Activated T-cell treated with anti-CD3 and anti-CD28 coated beads for 24 hours (primary cell): ENCODE data around the gene C16orf92.
A peak's percentile ranks its signal among the peaks of the same experiment; 100 is the strongest.

ENCODE experiments used
- DNase-seq: peaks from one replicate; pipeline ENCODE4 v3.0.0-alpha.2; 2020; ENCODE audit warnings: low read depth

Gene C16orf92

GRCh38 chr16:30060836-30061554 lies 38.0 kb downstream of the C16orf92 start:
- no peak for DNase-seq

GRCh38 chr16:30063278-30063892 lies 40.4 kb downstream of the C16orf92 start:
- no peak for DNase-seq

- peak; percentile 64 for DNase-seq
Observed at GRCh38 chr16:30063893-30064728, 41.1 kb downstream of the C16orf92 start.

GRCh38 chr16:30064729-30065101 lies 41.7 kb downstream of the C16orf92 start:
- DNase-seq: no peak

- DNase-seq: peak; percentile 95
Observed at GRCh38 chr16:30065102-30065942, 42.3 kb downstream of the C16orf92 start, which contains the start of gene ALDOA. Gene ALDOA, plus strand, starts transcription at chr16:30065760. Its CDS starts 1,138 bp downstream, at chr16:30066898.

- DNase-seq: peak; percentile 21
Observed at GRCh38 chr16:30065943-30066760, 43.2 kb downstream of the C16orf92 start.

DNA sequence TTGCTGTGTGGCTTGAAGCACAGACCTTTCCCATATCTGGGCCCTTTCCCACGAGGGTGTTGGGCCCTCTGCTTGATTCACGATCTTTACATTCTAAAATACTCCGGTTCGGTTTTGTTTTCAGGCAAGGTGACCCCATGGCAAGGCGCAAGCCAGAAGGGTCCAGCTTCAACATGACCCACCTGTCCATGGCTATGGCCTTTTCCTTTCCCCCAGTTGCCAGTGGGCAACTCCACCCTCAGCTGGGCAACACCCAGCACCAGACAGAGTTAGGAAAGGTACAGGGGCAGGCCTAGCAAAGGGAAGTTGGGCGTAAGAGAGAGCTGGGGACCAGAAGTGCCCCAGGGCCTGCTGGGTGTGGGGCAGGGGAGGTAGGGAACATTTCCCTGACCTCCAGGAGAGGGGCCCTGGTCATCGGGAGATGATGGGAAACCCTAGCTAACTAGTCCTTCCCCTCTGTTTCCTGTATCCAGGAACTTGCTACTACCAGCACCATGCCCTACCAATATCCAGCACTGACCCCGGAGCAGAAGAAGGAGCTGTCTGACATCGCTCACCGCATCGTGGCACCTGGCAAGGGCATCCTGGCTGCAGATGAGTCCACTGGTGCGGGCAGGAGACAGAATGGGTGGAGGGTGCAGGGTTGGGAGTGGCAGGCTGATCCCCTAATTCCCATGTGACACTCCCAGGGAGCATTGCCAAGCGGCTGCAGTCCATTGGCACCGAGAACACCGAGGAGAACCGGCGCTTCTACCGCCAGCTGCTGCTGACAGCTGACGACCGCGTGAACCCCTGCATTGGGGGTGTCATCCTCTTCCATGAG lies 44.0 kb downstream of the C16orf92 start:
- no peak for DNase-seq

GRCh38 chr16:30067584-30067916 lies 44.6 kb downstream of the C16orf92 start:
- no peak for DNase-seq

- DNase-seq: no peak
Observed at GRCh38 chr16:30068333-30068732, 45.3 kb downstream of the C16orf92 start.

GRCh38 chr16:30068750-30069610 lies 46.0 kb downstream of the C16orf92 start:
- DNase-seq: peak; percentile 25

DNA sequence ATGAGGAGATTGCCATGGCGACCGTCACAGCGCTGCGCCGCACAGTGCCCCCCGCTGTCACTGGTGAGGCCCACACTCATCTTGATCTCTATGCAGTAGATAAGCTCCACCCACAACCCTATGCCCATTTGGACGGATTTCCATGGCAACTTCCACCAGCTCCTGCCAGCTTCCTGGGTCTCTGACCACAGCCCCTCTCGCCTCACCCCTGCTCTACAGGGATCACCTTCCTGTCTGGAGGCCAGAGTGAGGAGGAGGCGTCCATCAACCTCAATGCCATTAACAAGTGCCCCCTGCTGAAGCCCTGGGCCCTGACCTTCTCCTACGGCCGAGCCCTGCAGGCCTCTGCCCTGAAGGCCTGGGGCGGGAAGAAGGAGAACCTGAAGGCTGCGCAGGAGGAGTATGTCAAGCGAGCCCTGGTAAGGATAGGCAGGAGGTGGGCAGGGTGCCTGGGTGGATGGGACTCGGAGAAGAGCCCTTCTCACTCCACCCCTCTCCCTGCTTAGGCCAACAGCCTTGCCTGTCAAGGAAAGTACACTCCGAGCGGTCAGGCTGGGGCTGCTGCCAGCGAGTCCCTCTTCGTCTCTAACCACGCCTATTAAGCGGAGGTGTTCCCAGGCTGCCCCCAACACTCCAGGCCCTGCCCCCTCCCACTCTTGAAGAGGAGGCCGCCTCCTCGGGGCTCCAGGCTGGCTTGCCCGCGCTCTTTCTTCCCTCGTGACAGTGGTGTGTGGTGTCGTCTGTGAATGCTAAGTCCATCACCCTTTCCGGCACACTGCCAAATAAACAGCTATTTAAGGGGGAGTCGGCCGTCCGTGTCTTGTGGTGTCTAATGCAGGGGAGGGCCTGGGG lies 46.8 kb downstream of the C16orf92 start:
- DNase-seq: no peak

DNA sequence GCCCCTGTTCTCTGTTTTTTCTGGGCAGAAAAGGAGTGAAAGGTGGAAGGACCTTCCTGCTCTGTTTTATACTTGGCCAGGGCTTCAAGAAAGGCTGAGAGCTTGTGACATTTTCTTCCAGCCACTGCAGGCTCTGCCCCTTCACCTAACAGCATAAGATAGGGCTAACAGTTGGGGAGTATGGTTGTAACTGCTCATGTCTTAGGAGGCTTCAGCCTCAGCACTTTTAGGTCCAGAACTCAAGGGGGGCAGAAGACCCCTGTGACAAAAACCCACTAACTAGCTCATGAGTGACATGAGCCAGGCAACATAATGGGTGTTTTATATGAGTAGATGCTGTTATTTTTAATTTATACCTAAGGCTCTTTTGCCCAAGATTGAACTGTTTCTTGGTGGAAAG lies 47.5 kb downstream of the C16orf92 start:
- no peak for DNase-seq
